GM12878 (cell line): Measurements from ENCODE around the gene RANBP3. TPM values are rescaled to one million over a fixed set of nuclear protein-coding genes. Genes with fewer than 3 reads are reported as not detected.

ENCODE experiments used
- ATAC-seq: fragments of 200-7000 bp; cut with Tn5 transposase; 3 replicates; pipeline ENCODE4 v1.9.1; 2020; ENCODE audit warnings: mild to moderate bottlenecking, moderate library complexity
- BruUV-seq: library from RNA; stranded (reverse); fragments of 400-500 nt; replicated peaks from 2 replicates; lab custom pipeline; 2021; lab: Mats Ljungman, UMichigan
- CTCF ChIA-PET: fragments of 300-600 bp; sonication (Branson Sonifier 250); formaldehyde crosslinking; extraction: SDS; loops from one replicate; lab custom pipeline; 2021; ENCODE audit warnings: inconsistent platforms; lab: Yijun Ruan, JAX
- POLR2A ChIA-PET: fragments of 350-600 bp; formaldehyde crosslinking; extraction: SDS; loops from one replicate; lab custom pipeline; 2021; ENCODE audit warnings: inconsistent platforms; lab: Charles Lee
- RAD21 ChIA-PET: fragments of 300-600 bp; sonication (Branson Sonifier 250); formaldehyde crosslinking; loops from one replicate; lab custom pipeline; 2023; ENCODE audit warnings: antibody characterized with exemption; ENCODE audit not compliant: unreplicated experiment; lab: Charles Lee
- SMC1A ChIA-PET: fragments of 300-600 bp; sonication (Branson Sonifier 250); formaldehyde crosslinking; loops from one replicate; lab custom pipeline; 2023; ENCODE audit not compliant: unreplicated experiment, uncharacterized antibody; lab: Charles Lee
- DNase-seq: peaks from one replicate; pipeline ENCODE4 v3.0.0-alpha.2; 2011; ENCODE audit warnings: low read depth, low spot score
- FAIRE-seq: peaks from 3 replicates; lab custom pipeline; 2011; peaks lifted over from hg19 to GRCh38; lab: Jason Lieb, UNC
- H2AFZ ChIP-seq: 2 replicates; pipeline ENCODE4 v1.6.0; 2011; ENCODE audit warnings: low read depth, low read length, control low read depth; ENCODE audit not compliant: control insufficient read depth
- H3K27ac ChIP-seq: 2 replicates; pipeline ENCODE4 v1.5.1; 2011; ENCODE audit warnings: control low read depth; ENCODE audit not compliant: control insufficient read depth, insufficient read depth
- H3K27me3 ChIP-seq, 2 experiments: replicated peaks in 1 of 2; 2 replicates each; pipeline versions ENCODE4 v1.6.0 to v1.6.1; 2011; ENCODE audit warnings: low read length in 1 of 2; ENCODE audit not compliant: control insufficient read depth in 2 of 2, insufficient read depth in 2 of 2
- H3K36me3 ChIP-seq, 2 experiments: 2 replicates each; pipeline ENCODE4 v1.5.1; 2011; ENCODE audit warnings: low read length in 1 of 2; ENCODE audit not compliant: control insufficient read depth in 2 of 2, insufficient read depth in 2 of 2
- H3K4me1 ChIP-seq: 2 replicates; pipeline ENCODE4 v1.6.1; 2011; ENCODE audit warnings: mild to moderate bottlenecking, low read length, moderate library complexity, mixed read lengths; ENCODE audit not compliant: control insufficient read depth, insufficient read depth
- H3K4me2 ChIP-seq: 2 replicates; pipeline ENCODE4 v1.6.0; 2011; ENCODE audit warnings: control low read depth; ENCODE audit not compliant: control insufficient read depth, insufficient read depth
- H3K4me3 ChIP-seq: fragments of 200-600 bp; sonication (generic); 2 replicates; pipeline ENCODE4 v1.5.1; 2016
- H3K79me2 ChIP-seq: 2 replicates; pipeline ENCODE4 v1.6.0; 2011; ENCODE audit warnings: low read length; ENCODE audit not compliant: control insufficient read depth, insufficient read depth
- H3K9ac ChIP-seq: 2 replicates; pipeline ENCODE4 v1.8.0; 2011; ENCODE audit warnings: low read length, control low read depth, mixed read lengths; ENCODE audit not compliant: control insufficient read depth, insufficient read depth
- H3K9me3 ChIP-seq: replicated peaks from 3 replicates; pipeline ENCODE4 v1.5.1; 2011; ENCODE audit warnings: mild to moderate bottlenecking, low read length; ENCODE audit not compliant: control insufficient read depth, insufficient read depth
- H4K20me1 ChIP-seq: 2 replicates; pipeline ENCODE4 v1.6.0; 2011; ENCODE audit not compliant: control insufficient read depth, insufficient read depth
- BRCA1 ChIP-seq: IDR thresholded peaks from 2 replicates; pipeline ENCODE4 v1.6.1; 2011; ENCODE audit warnings: low read depth, low read length, improper control_type of control experiment
- FOXK2 ChIP-seq: fragments of 450-650 bp; IDR thresholded peaks from 2 replicates; pipeline ENCODE4 v1.6.1; 2017; ENCODE audit warnings: mild to moderate bottlenecking, moderate library complexity
- POU2F2 ChIP-seq: IDR thresholded peaks from 3 replicates; pipeline ENCODE4 v1.6.1; 2011; ENCODE audit warnings: low read depth, mild to moderate bottlenecking, low read length, borderline replicate concordance
- RB1 ChIP-seq: fragments of 450-650 bp; formaldehyde crosslinking; IDR thresholded peaks from 2 replicates; pipeline ENCODE4 v1.6.1; 2017; ENCODE audit warnings: mild to moderate bottlenecking, borderline replicate concordance
- RUNX3 ChIP-seq: IDR thresholded peaks from 2 replicates; pipeline ENCODE4 v1.6.1; 2012; ENCODE audit warnings: low read length, inconsistent platforms
- SUPT20H ChIP-seq: IDR thresholded peaks from 2 replicates; pipeline ENCODE4 v1.6.1; 2011; ENCODE audit warnings: low read depth, mild to moderate bottlenecking, low read length, moderate library complexity, borderline replicate concordance; ENCODE audit not compliant: control insufficient read depth
- USF1 ChIP-seq: IDR thresholded peaks from 2 replicates; pipeline ENCODE4 v1.6.1; 2011; ENCODE audit warnings: borderline replicate concordance, low read depth, mild to moderate bottlenecking, moderate library complexity, mixed read lengths, low read length; ENCODE audit not compliant: insufficient read depth; ENCODE audit errors: extremely low read length
- WGBS: methylation state at CpG from one replicate; pipeline ENCODE4 v1.1.6; 2016; ENCODE audit warnings: low lambda C conversion rate; ENCODE audit not compliant: insufficient replicate concordance, insufficient coverage; ENCODE audit errors: missing lambda C conversion rate; 5-methylcytosine and 5-hydroxymethylcytosine counted together
- in situ Hi-C: fragments of 300-500 bp; cut with MboI; formaldehyde crosslinking; loops from 9 replicates; pipeline ENCODE4 v1.14.3; 2018; ENCODE audit warnings: mixed read lengths
- intact Hi-C: fragments of 100-400 bp; cut with micrococcal nuclease; formaldehyde crosslinking; loops from one replicate; pipeline ENCODE4 v1.14.2; 2022; ENCODE audit not compliant: unreplicated experiment
- polyA plus RNA-seq, 11 experiments: library from polyadenylated mRNA; depleted of rRNA in 4 of 11; unstranded in 6 of 11; stranded (reverse) in 5 of 11; fragments of >200 nt; fragmentation: Nextera tagmentation in 4 of 11; fragmentation: Illumina TruSeq in 1 of 11; extraction: Ambion mirVana in 4 of 11; extraction: Trizol in 1 of 11; gene quantifications; 1 replicate in 1 of 11; 2 replicates in 10 of 11; pipeline versions ENCODE4 v1.2.1 to v1.2.3, GENCODE V29; 2011 to 2016; ENCODE audit warnings: inconsistent platforms in 2 of 11, missing spikeins in 2 of 11, low read depth in 1 of 11
- total RNA-seq, 4 experiments: library from RNA; depleted of rRNA in 3 of 4; stranded (reverse); fragments of >200 nt in 3 of 4; fragmentation: Illumina TruSeq in 1 of 4; extraction: Trizol in 1 of 4; gene quantifications; 2 replicates each; pipeline versions ENCODE4 v1.2.1 to v1.2.3, GENCODE V29; 2013 to 2021

RANBP3 gene
- total and polyA plus RNA-seq, 10 of the 15 experiments (the other 5 are each of a cell fraction or from before 2014, with no cell fraction given) = 1.1 to 81.6 (median 60.0) TPM

GRCh38 chr19:5988517-5989387, 10.8 kb upstream of the RANBP3 start:
- intact Hi-C loops (no loop called here), in situ Hi-C loops (no loop called here)
- Histone ChIP-seq H3K79me2 (no peaks in the 10 kb centered on the region), H3K36me3 (no peaks in the 10 kb centered on the region), H3K4me2 (no peak overlapping the region), H3K27ac (no peak overlapping the region), H3K4me3 (no peak overlapping the region), H3K4me1 (peaks cover 8% of the 10 kb centered on the region), H3K9ac (no peak overlapping the region), H2AFZ (no peak overlapping the region; the same call in 1 of the 2 replicates), H3K27me3 (no peaks in the 10 kb centered on the region), H3K9me3 (no peaks in the 10 kb centered on the region), H4K20me1 (no peaks in the 10 kb centered on the region)
- POLR2A ChIA-PET = interaction anchor here (1.2 kb wide), 1 partner anchor 8 kb away, joined by 3 read pairs; no protein-coding TSS in a partner anchor
- FAIRE-seq (no peak), ATAC-seq (peak; percentile 78), DNase-seq (no peak)
- SMC1A ChIA-PET = interaction anchor here (1.0 to 4.2 kb wide), 16 partner anchors 10 to 138 kb away, joined by 3 to 28 read pairs (median 6); partner anchors contain the start of gene RANBP3
- RAD21 ChIA-PET = interaction anchor here (0.6 to 4.7 kb wide), 9 partner anchors 9 to 198 kb away, joined by 3 to 19 read pairs (median 7); partner anchors contain the start of gene DUS3L
- no peak for TF ChIP-seq FOXK2
- TF ChIP-seq SUPT20H = no peak
- peak; percentile 33; the same call in 1 of the 2 replicates for TF ChIP-seq RUNX3
- TF ChIP-seq RB1 = no peak
- TF ChIP-seq BRCA1 = no peak
- no peak for TF ChIP-seq USF1
- peak; percentile 98 for TF ChIP-seq POU2F2
- BruUV-seq = no TSS peak
- WGBS = 66% methylated on average over 8 of the region's 8 CpGs
- CTCF ChIA-PET = interaction anchor here (0.6 to 7.8 kb wide), 20 partner anchors 10 to 505 kb away, joined by 3 to 76 read pairs (median 6); partner anchors contain the start of gene RANBP3
